Effector memory CD8-positive, alpha-beta T cell (primary cell): ENCODE results near the gene CST9.
A peak's percentile ranks its signal among the peaks of the same experiment; 100 is the strongest.

Source experiments
- ATAC-seq: fragments of 150-1000 bp; cut with Tn5 transposase; replicated peaks from 2 replicates; pipeline ENCODE4 v1.10.0; 2021; ENCODE audit warnings: mild to moderate bottlenecking, moderate library complexity
- DNase-seq, 3 experiments: peaks; one replicate each; pipeline ENCODE4 v3.0.0; 2021
- H3K27ac Mint-ChIP-seq, 2 donors: one replicate each; pipeline ENCODE4 v1.8.0; 2022; ENCODE audit warnings: mild to moderate bottlenecking in 2 of 2, mixed read lengths in 2 of 2, moderate library complexity in 2 of 2
- H3K27me3 Mint-ChIP-seq, 2 donors: one replicate each; pipeline ENCODE4 v1.8.0; 2022; ENCODE audit warnings: mixed read lengths in 2 of 2
- H3K36me3 Mint-ChIP-seq: one replicate; pipeline ENCODE4 v1.8.0; 2022; ENCODE audit warnings: mild to moderate bottlenecking, moderate library complexity, mixed read lengths; ENCODE audit not compliant: insufficient read depth
- H3K4me1 Mint-ChIP-seq, 2 donors: one replicate each; pipeline ENCODE4 v1.8.0; 2022; ENCODE audit warnings: low read depth in 2 of 2, mixed read lengths in 2 of 2
- H3K4me3 Mint-ChIP-seq, 2 donors: one replicate each; pipeline ENCODE4 v1.8.0; 2022; ENCODE audit warnings: mild to moderate bottlenecking in 2 of 2, mixed read lengths in 2 of 2, moderate library complexity in 2 of 2
- H3K9me3 Mint-ChIP-seq, 2 donors: one replicate each; pipeline ENCODE4 v1.8.0; 2022; ENCODE audit warnings: mixed read lengths in 2 of 2

Gene CST9

GRCh38 chr20:23603321-23603720, 2.4 kb downstream of the CST9 start:
- Mint-ChIP-seq H3K9me3 (no peaks in the 10 kb centered on the region), H3K4me3 (no peak overlapping the region), H3K27ac (no peak overlapping the region), H3K27me3 (peaks cover 10 to 25% of the 10 kb centered on the region in 2 donors), H3K4me1 (peaks cover 4 to 9% of the 10 kb centered on the region in 2 donors), H3K36me3 (peaks cover 3% of the 10 kb centered on the region)
- DNase-seq = no peak
- ATAC-seq = no peak

GRCh38 chr20:23602699-23603098, 3.0 kb downstream of the CST9 start:
- peaks cover 3% of the 10 kb centered on the region for H3K36me3 Mint-ChIP-seq
- H3K4me3 Mint-ChIP-seq = no peak overlapping the region
- H3K9me3 Mint-ChIP-seq = no peaks in the 10 kb centered on the region
- ATAC-seq = no peak
- peaks cover 10 to 25% of the 10 kb centered on the region in 2 donors for H3K27me3 Mint-ChIP-seq
- H3K4me1 Mint-ChIP-seq = peaks cover 4 to 9% of the 10 kb centered on the region in 2 donors
- H3K27ac Mint-ChIP-seq = peak overlapping the region in 1 of 2 donors; percentile 60
- no peak for DNase-seq

GRCh38 chr20:23602241-23602640, 3.5 kb downstream of the CST9 start:
- no peak overlapping the region for H3K4me3 Mint-ChIP-seq

GRCh38 chr20:23601715-23602114, 4.0 kb downstream of the CST9 start:
- Mint-ChIP-seq H3K4me1 (peaks cover 3 to 6% of the 10 kb centered on the region in 2 donors), H3K27me3 (peaks cover 10 to 25% of the 10 kb centered on the region in 2 donors), H3K9me3 (no peaks in the 10 kb centered on the region), H3K27ac (no peak overlapping the region), H3K36me3 (peaks cover 3% of the 10 kb centered on the region), H3K4me3 (no peak overlapping the region)
- ATAC-seq (no peak), DNase-seq (no peak)

More at GRCh38 chr20:23602241-23602640, 3.5 kb downstream of the CST9 start:
- no peaks in the 10 kb centered on the region for H3K9me3 Mint-ChIP-seq
- peak overlapping the region in 1 of 2 donors; percentile 60 for H3K27ac Mint-ChIP-seq
- ATAC-seq = no peak
- H3K4me1 Mint-ChIP-seq = peaks cover 4 to 9% of the 10 kb centered on the region in 2 donors
- DNase-seq = no peak
- peaks cover 10 to 25% of the 10 kb centered on the region in 2 donors for H3K27me3 Mint-ChIP-seq
- peaks cover 3% of the 10 kb centered on the region for H3K36me3 Mint-ChIP-seq

- H3K4me3 Mint-ChIP-seq = no peak overlapping the region
- H3K27ac Mint-ChIP-seq = no peak overlapping the region
- no peaks in the 10 kb centered on the region for H3K9me3 Mint-ChIP-seq
- ATAC-seq (no peak), DNase-seq (no peak)
- H3K4me1 Mint-ChIP-seq = peaks cover 0 to 3% of the 10 kb centered on the region in 2 donors
- peaks cover 0 to 15% of the 10 kb centered on the region in 2 donors for H3K27me3 Mint-ChIP-seq
- H3K36me3 Mint-ChIP-seq = no peaks in the 10 kb centered on the region
Measured at GRCh38 chr20:23598481-23598880, 7.2 kb downstream of the CST9 start.

GRCh38 chr20:23596579-23597250, 9.0 kb downstream of the CST9 start:
- no peaks in the 10 kb centered on the region for H3K27me3 Mint-ChIP-seq
- no peaks in the 10 kb centered on the region for H3K9me3 Mint-ChIP-seq
- DNase-seq (no peak), ATAC-seq (no peak)
- H3K36me3 Mint-ChIP-seq = no peaks in the 10 kb centered on the region
- H3K4me3 Mint-ChIP-seq = no peak overlapping the region
- H3K4me1 Mint-ChIP-seq = no peaks in the 10 kb centered on the region
- H3K27ac Mint-ChIP-seq = no peak overlapping the region

GRCh38 chr20:23595941-23596340, 9.8 kb downstream of the CST9 start:
- Mint-ChIP-seq H3K27me3 (no peaks in the 10 kb centered on the region), H3K4me3 (no peak overlapping the region), H3K27ac (no peak overlapping the region), H3K4me1 (no peaks in the 10 kb centered on the region), H3K36me3 (no peaks in the 10 kb centered on the region), H3K9me3 (no peaks in the 10 kb centered on the region)
- ATAC-seq (no peak), DNase-seq (no peak)

GRCh38 chr20:23588434-23589403, 17.0 kb downstream of the CST9 start:
- no peak for DNase-seq
- Mint-ChIP-seq H3K36me3 (no peaks in the 10 kb centered on the region), H3K27me3 (peaks cover 24 to 40% of the 10 kb centered on the region in 2 donors), H3K4me3 (peak overlapping the region in 1 of 2 donors; percentile 51), H3K27ac (peak overlapping the region in 1 of 2 donors; percentile 47), H3K9me3 (no peaks in the 10 kb centered on the region), H3K4me1 (peaks cover 7 to 8% of the 10 kb centered on the region in 2 donors)
- ATAC-seq = no peak

GRCh38 chr20:23587631-23588030, 18.1 kb downstream of the CST9 start:
- no peaks in the 10 kb centered on the region for H3K9me3 Mint-ChIP-seq
- no peaks in the 10 kb centered on the region for H3K36me3 Mint-ChIP-seq
- no peak for ATAC-seq
- H3K4me3 Mint-ChIP-seq = no peak overlapping the region
- H3K27ac Mint-ChIP-seq = no peak overlapping the region
- H3K4me1 Mint-ChIP-seq = peaks cover 7 to 8% of the 10 kb centered on the region in 2 donors
- peaks cover 31 to 41% of the 10 kb centered on the region in 2 donors for H3K27me3 Mint-ChIP-seq
- DNase-seq = no peak

GRCh38 chr20:23586735-23587525, 18.8 kb downstream of the CST9 start:
- H3K4me3 Mint-ChIP-seq = no peak overlapping the region
- H3K27ac Mint-ChIP-seq = no peak overlapping the region
- no peak for ATAC-seq
- no peak for DNase-seq
- H3K9me3 Mint-ChIP-seq = no peaks in the 10 kb centered on the region
- H3K4me1 Mint-ChIP-seq = peaks cover 7 to 8% of the 10 kb centered on the region in 2 donors
- peaks cover 38 to 48% of the 10 kb centered on the region in 2 donors for H3K27me3 Mint-ChIP-seq
- no peaks in the 10 kb centered on the region for H3K36me3 Mint-ChIP-seq

GRCh38 chr20:23585808-23586734, 19.6 kb downstream of the CST9 start:
- Mint-ChIP-seq H3K27me3 (peaks cover 46 to 57% of the 10 kb centered on the region in 2 donors), H3K4me1 (peaks cover 7 to 8% of the 10 kb centered on the region in 2 donors), H3K36me3 (no peaks in the 10 kb centered on the region), H3K27ac (no peak overlapping the region), H3K9me3 (no peaks in the 10 kb centered on the region), H3K4me3 (no peak overlapping the region)
- ATAC-seq (no peak), DNase-seq (no peak)

GRCh38 chr20:23585449-23585807, 20.3 kb downstream of the CST9 start:
- Mint-ChIP-seq H3K36me3 (no peaks in the 10 kb centered on the region), H3K9me3 (no peaks in the 10 kb centered on the region), H3K27ac (no peak overlapping the region), H3K4me3 (no peak overlapping the region), H3K27me3 (peaks cover 53 to 63% of the 10 kb centered on the region in 2 donors), H3K4me1 (peaks cover 7 to 8% of the 10 kb centered on the region in 2 donors)
- ATAC-seq = no peak
- no peak for DNase-seq
